Neural crest cell (in vitro differentiated cells): Measurements from ENCODE around the gene PJA2. TPM values are rescaled to one million over a fixed set of nuclear protein-coding genes. Genes with fewer than 3 reads are reported as not detected.

Experiments used
- DNase-seq: peaks from one replicate; pipeline ENCODE4 v3.0.0; 2021; ENCODE audit warnings: low read depth, mixed read lengths, low spot score
- H3K27ac Mint-ChIP-seq: one replicate; pipeline ENCODE4 v1.8.0; 2021; ENCODE audit warnings: mild to moderate bottlenecking, mixed read lengths; ENCODE audit not compliant: unreplicated experiment
- H3K27me3 Mint-ChIP-seq: 2 replicates; pipeline ENCODE4 v1.8.0; 2021; ENCODE audit warnings: low read depth, mild to moderate bottlenecking, mixed read lengths
- H3K36me3 Mint-ChIP-seq: 2 replicates; pipeline ENCODE4 v1.8.0; 2021; ENCODE audit warnings: low read depth, mild to moderate bottlenecking, mixed read lengths
- H3K4me1 Mint-ChIP-seq: 2 replicates; pipeline ENCODE4 v1.8.0; 2021; ENCODE audit warnings: mixed read lengths
- H3K4me3 Mint-ChIP-seq: one replicate; pipeline ENCODE4 v1.8.0; 2021; ENCODE audit warnings: mild to moderate bottlenecking, mixed read lengths
- H3K9me3 Mint-ChIP-seq: 2 replicates; pipeline ENCODE4 v1.8.0; 2021; ENCODE audit warnings: mixed read lengths
- CTCF ChIP-seq: fragments of 200-600 bp; sonication (generic); conservative IDR thresholded peaks from 2 replicates; pipeline ENCODE4 v1.5.0; 2021; ENCODE audit warnings: antibody characterized with exemption, mild to moderate bottlenecking
- total RNA-seq: library from RNA; stranded (reverse); gene quantifications from 2 replicates; pipeline ENCODE4 v1.2.1, GENCODE V29; 2021

The PJA2 gene
- total RNA-seq, 1 donor from 2014 or later = 51.2 TPM

DNA sequence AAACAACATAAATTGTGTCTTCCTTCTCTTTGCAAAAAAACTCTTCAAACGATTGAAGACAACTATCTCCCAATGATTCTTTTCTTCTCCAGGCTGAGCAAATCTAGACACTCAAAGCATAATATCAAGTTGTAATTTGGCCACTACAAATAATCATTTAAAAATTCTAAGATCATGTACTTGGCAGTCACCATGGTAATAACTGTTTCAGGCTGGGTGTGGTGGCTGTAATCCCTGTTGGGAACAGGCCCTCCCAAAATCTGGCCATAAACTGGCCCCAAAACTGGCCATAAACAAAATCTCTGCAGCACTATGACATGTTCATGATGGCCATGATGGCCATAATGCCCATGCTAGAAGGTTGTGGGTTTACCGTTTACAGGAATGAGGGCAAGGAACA, 52.0 kb downstream of the PJA2 start:
- no peak overlapping the region for H3K4me3 Mint-ChIP-seq
- H3K4me1 Mint-ChIP-seq = no peaks in the 10 kb centered on the region
- H3K9me3 Mint-ChIP-seq = no peaks in the 10 kb centered on the region
- TF ChIP-seq CTCF = no peak
- no peaks in the 10 kb centered on the region for H3K27me3 Mint-ChIP-seq
- no peak overlapping the region for H3K27ac Mint-ChIP-seq
- no peak for DNase-seq
- H3K36me3 Mint-ChIP-seq = peaks cover 21% of the 10 kb centered on the region

- Mint-ChIP-seq H3K4me3 (no peak overlapping the region), H3K9me3 (no peaks in the 10 kb centered on the region), H3K27me3 (no peaks in the 10 kb centered on the region), H3K4me1 (peaks cover 7% of the 10 kb centered on the region), H3K27ac (no peak overlapping the region), H3K36me3 (peaks cover 11% of the 10 kb centered on the region)
- DNase-seq = no peak
- no peak for TF ChIP-seq CTCF
Measured at GRCh38 chr5:109354761-109355160, 55.0 kb downstream of the PJA2 start.

GRCh38 chr5:109351988-109352864, 57.5 kb downstream of the PJA2 start:
- Mint-ChIP-seq H3K36me3 (peaks cover 4% of the 10 kb centered on the region), H3K4me1 (peaks cover 7% of the 10 kb centered on the region), H3K27me3 (no peaks in the 10 kb centered on the region), H3K27ac (no peak overlapping the region), H3K9me3 (no peaks in the 10 kb centered on the region), H3K4me3 (no peak overlapping the region)
- no peak for DNase-seq
- TF ChIP-seq CTCF = no peak

GRCh38 chr5:109350537-109351270, 59.1 kb downstream of the PJA2 start:
- H3K4me3 Mint-ChIP-seq = no peak overlapping the region
- H3K4me1 Mint-ChIP-seq = peaks cover 7% of the 10 kb centered on the region
- H3K27me3 Mint-ChIP-seq = no peaks in the 10 kb centered on the region
- no peak for TF ChIP-seq CTCF
- no peak for DNase-seq
- H3K9me3 Mint-ChIP-seq = no peaks in the 10 kb centered on the region
- no peak overlapping the region for H3K27ac Mint-ChIP-seq
- peaks cover 9% of the 10 kb centered on the region for H3K36me3 Mint-ChIP-seq

DNA sequence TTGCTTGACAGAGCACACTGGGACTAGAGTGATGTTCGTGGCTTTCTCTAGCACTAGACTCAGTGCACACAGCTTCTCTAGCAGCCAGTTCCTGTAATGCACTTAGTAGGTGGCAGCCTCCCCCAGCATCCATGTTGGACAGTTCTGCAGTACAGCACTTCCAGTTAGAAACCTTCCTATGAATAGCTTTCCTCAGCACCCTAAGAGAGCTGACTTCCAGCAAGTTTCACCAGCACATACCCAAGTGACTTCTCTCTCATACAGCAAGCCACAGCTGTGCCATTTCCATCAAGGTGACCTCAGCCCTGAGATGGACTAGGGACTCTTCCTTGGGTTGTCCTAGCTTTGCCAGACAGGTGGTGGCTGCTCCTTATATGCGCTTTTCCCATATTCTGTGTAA, 60.4 kb downstream of the PJA2 start:
- peaks cover 17% of the 10 kb centered on the region for H3K36me3 Mint-ChIP-seq
- H3K27me3 Mint-ChIP-seq = no peaks in the 10 kb centered on the region
- H3K9me3 Mint-ChIP-seq = no peaks in the 10 kb centered on the region
- TF ChIP-seq CTCF = no peak
- DNase-seq = no peak
- peaks cover 7% of the 10 kb centered on the region for H3K4me1 Mint-ChIP-seq
- H3K4me3 Mint-ChIP-seq = no peak overlapping the region
- H3K27ac Mint-ChIP-seq = no peak overlapping the region
